HG02970 (cell line): ENCODE results near the gene EVPL.
"Not testable (repeated sequence)": the region's sequence is repeated elsewhere in the genome, so short reads cannot be mapped to it uniquely, and the experiment has no call there.

Experiments
- ATAC-seq: cut with Tn5 transposase; IDR thresholded peaks from one replicate; pipeline ENCODE4 v1.9.1; 2021; ENCODE audit warnings: mild to moderate bottlenecking, moderate library complexity, moderate number of reproducible peaks; ENCODE audit not compliant: unreplicated experiment, low FRiP score

Gene EVPL

GRCh38 chr17:76048711-76049110 lies 21.6 kb upstream of the EVPL start:
- ATAC-seq: no peak

GRCh38 chr17:76048025-76048605 lies 21.0 kb upstream of the EVPL start:
- no peak for ATAC-seq

GRCh38 chr17:76046064-76046463 lies 19.0 kb upstream of the EVPL start:
- no peak for ATAC-seq

- ATAC-seq: not testable (repeated sequence)
These were observed 17.4 kb upstream of the EVPL start for GRCh38 chr17:76044475-76045007.

GRCh38 chr17:76042868-76043267 lies 15.8 kb upstream of the EVPL start:
- ATAC-seq: not testable (repeated sequence)

GRCh38 chr17:76040376-76040775 lies 13.3 kb upstream of the EVPL start:
- ATAC-seq: no peak

- ATAC-seq: no peak
These were observed 12.0 kb upstream of the EVPL start for GRCh38 chr17:76039121-76039520.

- ATAC-seq: no peak
These were observed 10.9 kb upstream of the EVPL start for GRCh38 chr17:76038050-76038449.

- no peak for ATAC-seq
These were observed 9.6 kb upstream of the EVPL start for GRCh38 chr17:76036497-76037261.

- ATAC-seq: no peak
These were observed 7.6 kb upstream of the EVPL start for GRCh38 chr17:76034428-76035350.

- ATAC-seq: no peak
These were observed 6.0 kb upstream of the EVPL start for GRCh38 chr17:76033139-76033538.

GRCh38 chr17:76032780-76033108 lies 5.6 kb upstream of the EVPL start:
- ATAC-seq: no peak

- ATAC-seq: no peak
These were observed 5.1 kb upstream of the EVPL start for GRCh38 chr17:76032073-76032779.

- ATAC-seq: no peak
These were observed 370 bp downstream of the EVPL start for GRCh38 chr17:76026714-76027158.

GRCh38 chr17:76025294-76025693 lies 1.8 kb downstream of the EVPL start:
- ATAC-seq: no peak

- no peak for ATAC-seq
These were observed 2.8 kb downstream of the EVPL start for GRCh38 chr17:76024353-76024752.

- no peak for ATAC-seq
These were observed 3.2 kb downstream of the EVPL start for GRCh38 chr17:76023900-76024237.

GRCh38 chr17:76022973-76023899 lies 3.9 kb downstream of the EVPL start:
- no peak for ATAC-seq

- no peak for ATAC-seq
These were observed 4.8 kb downstream of the EVPL start for GRCh38 chr17:76022285-76022684.
